Stimulated activated CD4-positive, alpha-beta T cell treated with anti-CD3 and anti-CD28 coated beads, TNF-alpha, amount 100 ng/mL, for 24 hours (primary cell): ENCODE measurements around the gene ABCD1.

Source experiments
- DNase-seq, 3 experiments: peaks; one replicate each; pipeline ENCODE4 v3.0.0-alpha.2; 2020; ENCODE audit warnings: low read depth in 3 of 3

Gene ABCD1

GRCh38 chrX:153791104-153791852 lies 66.6 kb downstream of the ABCD1 start:
- DNase-seq: no peak

GRCh38 chrX:153792368-153792767 lies 67.7 kb downstream of the ABCD1 start:
- no peak for DNase-seq

GRCh38 chrX:153793291-153793690 lies 68.6 kb downstream of the ABCD1 start:
- no peak for DNase-seq
